Measurements from ENCODE around the gene PRR16. TPM values are rescaled to one million over a fixed set of nuclear protein-coding genes. Genes with fewer than 3 reads are reported as not detected.

PRR16 gene
- total RNA-seq, 1 experiment from 2014 or later: 18.9 TPM

DNA sequence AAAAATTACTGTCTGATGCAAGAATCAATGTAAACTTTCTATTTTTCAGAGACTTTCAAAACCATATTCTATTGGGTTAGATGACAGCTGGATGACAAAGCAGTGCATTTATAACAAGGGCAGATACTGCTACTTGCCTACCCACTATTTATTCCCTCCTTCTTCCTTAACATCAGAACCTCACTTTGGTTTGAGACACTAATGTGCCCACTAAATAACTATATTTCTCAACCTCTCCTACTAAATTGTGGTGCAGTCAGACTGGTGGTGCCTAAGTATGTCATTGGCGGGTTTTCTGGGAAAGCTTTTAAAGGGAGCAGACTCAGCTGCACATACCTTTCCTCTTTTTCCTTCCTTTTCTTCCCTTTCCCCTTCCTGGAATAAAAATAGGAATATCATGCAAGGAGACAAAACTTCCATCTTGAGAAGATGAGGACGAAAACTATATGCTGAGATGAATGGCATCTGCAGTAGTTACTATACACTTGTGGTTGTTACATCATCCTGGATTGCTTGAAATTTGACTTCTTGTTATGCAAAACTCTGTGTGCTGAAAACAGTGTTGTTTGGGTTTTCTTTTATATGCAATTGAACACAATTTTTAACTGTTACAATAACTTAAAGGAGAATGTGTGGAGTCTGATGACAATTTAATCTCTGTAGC, 43.8 kb downstream of the PRR16 start:
- no TSS peak for BruUV-seq (replicated peaks)
- no peaks in the 10 kb centered on the region for H3K9me3 Mint-ChIP-seq (ENCODE audit: unreplicated experiment)
- peak; percentile 17 for DNase-seq (ENCODE audit: unreplicated experiment)
- H3K4me3 Mint-ChIP-seq (ENCODE audit: unreplicated experiment): no peak overlapping the region
- H3K4me1 Mint-ChIP-seq (ENCODE audit: insufficient read depth, unreplicated experiment): peaks cover 9% of the 10 kb centered on the region
- no peak overlapping the region for H3K27ac Mint-ChIP-seq (ENCODE audit: low read depth, unreplicated experiment)
- CTCF ChIA-PET: interaction anchor here (0.9 kb wide), 1 partner anchor 18 kb away, joined by 3 read pairs; no protein-coding TSS in a partner anchor
- TF ChIP-seq, protein P1, sequence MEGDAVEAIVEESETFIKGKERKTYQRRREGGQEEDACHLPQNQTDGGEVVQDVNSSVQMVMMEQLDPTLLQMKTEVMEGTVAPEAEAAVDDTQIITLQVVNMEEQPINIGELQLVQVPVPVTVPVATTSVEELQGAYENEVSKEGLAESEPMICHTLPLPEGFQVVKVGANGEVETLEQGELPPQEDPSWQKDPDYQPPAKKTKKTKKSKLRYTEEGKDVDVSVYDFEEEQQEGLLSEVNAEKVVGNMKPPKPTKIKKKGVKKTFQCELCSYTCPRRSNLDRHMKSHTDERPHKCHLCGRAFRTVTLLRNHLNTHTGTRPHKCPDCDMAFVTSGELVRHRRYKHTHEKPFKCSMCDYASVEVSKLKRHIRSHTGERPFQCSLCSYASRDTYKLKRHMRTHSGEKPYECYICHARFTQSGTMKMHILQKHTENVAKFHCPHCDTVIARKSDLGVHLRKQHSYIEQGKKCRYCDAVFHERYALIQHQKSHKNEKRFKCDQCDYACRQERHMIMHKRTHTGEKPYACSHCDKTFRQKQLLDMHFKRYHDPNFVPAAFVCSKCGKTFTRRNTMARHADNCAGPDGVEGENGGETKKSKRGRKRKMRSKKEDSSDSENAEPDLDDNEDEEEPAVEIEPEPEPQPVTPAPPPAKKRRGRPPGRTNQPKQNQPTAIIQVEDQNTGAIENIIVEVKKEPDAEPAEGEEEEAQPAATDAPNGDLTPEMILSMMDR (IDR thresholded peaks at IDR 0.05; ENCODE audit: unreplicated experiment): no peak
- intact Hi-C loops (cut with micrococcal nuclease): no loop called here
- no peaks in the 10 kb centered on the region for H3K36me3 Mint-ChIP-seq (ENCODE audit: insufficient read depth, unreplicated experiment)
- POLR2A ChIA-PET: no interaction called here
- H3K27me3 Mint-ChIP-seq (ENCODE audit: insufficient read depth, unreplicated experiment): no peaks in the 10 kb centered on the region

- ChIA-PET CTCF (interaction anchor here (0.5 to 0.9 kb wide), 5 partner anchors 17 to 429 kb away, joined by 3 read pairs; no protein-coding TSS in a partner anchor), POLR2A (interaction anchor here (0.7 kb wide), 1 partner anchor 48 kb away, joined by 3 read pairs; no protein-coding TSS in a partner anchor)
- Mint-ChIP-seq H3K27ac (ENCODE audit: low read depth, unreplicated experiment) (peak overlapping the region; percentile 5), H3K4me3 (ENCODE audit: unreplicated experiment) (no peak overlapping the region), H3K36me3 (ENCODE audit: insufficient read depth, unreplicated experiment) (no peaks in the 10 kb centered on the region), H3K27me3 (ENCODE audit: insufficient read depth, unreplicated experiment) (no peaks in the 10 kb centered on the region), H3K4me1 (ENCODE audit: insufficient read depth, unreplicated experiment) (peaks cover 9% of the 10 kb centered on the region), H3K9me3 (ENCODE audit: unreplicated experiment) (no peaks in the 10 kb centered on the region)
- TF ChIP-seq, protein P1 (IDR thresholded peaks at IDR 0.05; ENCODE audit: unreplicated experiment): no peak
- no TSS peak for BruUV-seq (replicated peaks)
- DNase-seq (ENCODE audit: unreplicated experiment): no peak
- intact Hi-C loops (cut with micrococcal nuclease): no loop called here
Observed at GRCh38 chr5:120509053-120509452, 45.0 kb downstream of the PRR16 start.

GRCh38 chr5:120510098-120510637, 46.1 kb downstream of the PRR16 start:
- CTCF ChIA-PET: interaction anchor here (0.8 to 1.0 kb wide), 2 partner anchors 16 to 78 kb away, joined by 3 to 4 read pairs; no protein-coding TSS in a partner anchor
- POLR2A ChIA-PET: interaction anchor here (0.7 to 1.1 kb wide), 3 partner anchors 9 to 986 kb away, joined by 3 to 4 read pairs (median 3); no protein-coding TSS in a partner anchor
- intact Hi-C loops (cut with micrococcal nuclease): no loop called here
- H3K4me1 Mint-ChIP-seq (ENCODE audit: insufficient read depth, unreplicated experiment): peaks cover 9% of the 10 kb centered on the region
- H3K4me3 Mint-ChIP-seq (ENCODE audit: unreplicated experiment): no peak overlapping the region
- no peaks in the 10 kb centered on the region for H3K9me3 Mint-ChIP-seq (ENCODE audit: unreplicated experiment)
- no peaks in the 10 kb centered on the region for H3K27me3 Mint-ChIP-seq (ENCODE audit: insufficient read depth, unreplicated experiment)
- TF ChIP-seq, protein P1 (IDR thresholded peaks at IDR 0.05; ENCODE audit: unreplicated experiment): no peak
- H3K36me3 Mint-ChIP-seq (ENCODE audit: insufficient read depth, unreplicated experiment): no peaks in the 10 kb centered on the region
- BruUV-seq (replicated peaks): no TSS peak
- no peak for DNase-seq (ENCODE audit: unreplicated experiment)
- H3K27ac Mint-ChIP-seq (ENCODE audit: low read depth, unreplicated experiment): no peak overlapping the region

DNA sequence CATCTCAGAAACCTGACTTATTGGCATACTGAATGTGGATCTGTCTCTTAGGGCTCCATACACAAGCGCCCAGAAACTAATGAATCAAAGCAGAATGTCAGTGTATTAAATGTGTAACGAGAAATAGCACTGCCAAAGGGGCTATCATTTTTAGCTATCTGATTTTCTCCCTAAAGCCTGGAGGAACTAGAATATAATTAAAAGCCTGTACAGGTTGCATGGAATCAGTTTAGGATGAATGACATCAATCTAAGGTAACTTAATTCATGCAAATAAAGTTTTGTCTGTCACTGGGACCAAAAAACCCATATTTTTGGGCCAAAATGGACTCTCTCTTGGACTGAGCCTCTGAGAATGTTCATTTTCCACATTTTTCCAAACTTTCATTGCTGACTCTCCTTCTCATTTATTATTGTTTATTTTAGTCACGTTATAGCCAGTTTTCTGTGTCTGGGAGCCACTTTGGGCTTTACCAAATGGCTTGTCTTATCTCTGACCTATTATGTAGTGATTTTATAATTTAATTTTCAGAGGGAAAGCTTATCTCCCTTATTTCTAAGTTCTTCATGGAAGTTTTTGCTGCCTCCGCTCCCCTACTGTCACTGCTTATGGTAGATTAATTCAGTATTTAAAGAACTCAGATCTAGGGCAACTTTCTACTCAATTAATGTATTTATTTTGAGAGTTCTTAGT, 47.0 kb downstream of the PRR16 start:
- BruUV-seq (replicated peaks): no TSS peak
- DNase-seq (ENCODE audit: unreplicated experiment): no peak
- H3K27ac Mint-ChIP-seq (ENCODE audit: low read depth, unreplicated experiment): no peak overlapping the region
- POLR2A ChIA-PET: interaction anchor here (1.1 kb wide), 1 partner anchor 8 kb away, joined by 4 read pairs; no protein-coding TSS in a partner anchor
- no peaks in the 10 kb centered on the region for H3K9me3 Mint-ChIP-seq (ENCODE audit: unreplicated experiment)
- TF ChIP-seq, protein P1 (IDR thresholded peaks at IDR 0.05; ENCODE audit: unreplicated experiment): no peak
- intact Hi-C loops (cut with micrococcal nuclease): no loop called here
- peaks cover 9% of the 10 kb centered on the region for H3K4me1 Mint-ChIP-seq (ENCODE audit: insufficient read depth, unreplicated experiment)
- CTCF ChIA-PET: no interaction called here
- H3K36me3 Mint-ChIP-seq (ENCODE audit: insufficient read depth, unreplicated experiment): no peaks in the 10 kb centered on the region
- no peaks in the 10 kb centered on the region for H3K27me3 Mint-ChIP-seq (ENCODE audit: insufficient read depth, unreplicated experiment)
- no peak overlapping the region for H3K4me3 Mint-ChIP-seq (ENCODE audit: unreplicated experiment)

All from MCF 10A (cell line).